ENCODE data around the gene PGF. TPM values are rescaled to one million over a fixed set of nuclear protein-coding genes. Genes with fewer than 3 reads are reported as not detected.
A peak's percentile ranks its signal among the peaks of the same experiment; 100 is the strongest.

PGF gene
- total and polyA plus RNA-seq, 2 of the 13 experiments (the other 11 are each of a cell fraction or from before 2014, with no cell fraction given): 10.7 to 27.5 TPM

DNA sequence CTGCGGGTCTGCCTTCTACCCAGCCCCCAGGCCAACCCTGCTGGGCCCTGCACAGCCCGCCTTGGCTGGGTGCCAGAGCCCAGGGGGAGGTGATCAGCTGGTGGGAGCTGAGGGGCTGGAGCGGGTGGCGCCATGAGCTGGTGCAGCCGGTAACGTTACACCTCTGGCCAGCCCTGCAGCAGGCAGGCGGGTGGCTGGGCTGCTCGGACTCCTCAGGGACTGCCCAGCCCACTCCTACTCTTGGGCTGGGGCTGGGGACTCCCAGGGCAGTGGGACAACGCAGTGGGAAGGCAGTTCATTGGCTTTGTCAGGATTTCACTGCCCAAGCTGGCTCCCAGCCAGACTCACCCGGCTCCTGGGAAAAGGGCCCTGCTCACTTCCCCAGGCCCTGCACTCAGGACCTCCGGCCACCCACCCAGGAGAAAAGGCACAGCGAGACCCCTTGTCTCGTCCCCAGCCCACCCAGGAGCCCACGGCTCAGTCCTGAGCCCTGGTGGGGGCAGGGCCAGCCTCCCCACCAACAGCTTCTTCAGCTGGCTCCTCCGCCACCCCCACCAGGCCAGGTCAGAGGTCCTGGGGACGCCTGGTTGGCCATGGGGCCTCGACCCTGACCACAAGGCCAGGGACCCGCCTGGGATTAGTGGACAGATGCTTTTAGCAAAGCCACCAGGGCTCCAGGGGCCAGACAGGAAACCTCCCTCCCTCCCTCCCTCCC lies 1.0 kb downstream of the PGF start (continued):
- TF ChIP-seq SAP130 (CRISPR knock-in tag; IDR thresholded peaks at IDR 0.05; ENCODE audit: low read depth) (peak; percentile 70), HNRNPK (IDR thresholded peaks at IDR 0.05; ENCODE audit: low read depth, low read length, poor library complexity, severe bottlenecking) (no peak), ZNF292 (CRISPR knock-in tag; IDR thresholded peaks at IDR 0.05; ENCODE audit: borderline replicate concordance, low read depth) (peak; percentile 32; the same call in 1 of the 2 replicates), BATF2 (CRISPR knock-in tag; IDR thresholded peaks at IDR 0.05) (no peak), XBP1 (CRISPR knock-in tag; IDR thresholded peaks at IDR 0.05) (no peak), KLF15 (CRISPR knock-in tag; IDR thresholded peaks at IDR 0.05; ENCODE audit: borderline replicate concordance) (0 out of 2 replicates have a peak, but pooled peaks have one; percentile 45), GATAD2A (CRISPR knock-in tag; IDR thresholded peaks at IDR 0.05) (no peak), GABPB1 (CRISPR knock-in tag; IDR thresholded peaks at IDR 0.05) (peak; percentile 51; the same call in 1 of the 2 replicates), ZNF263 (CRISPR knock-in tag; IDR thresholded peaks at IDR 0.05) (no peak; the same call in none of the 2 replicates), SIX4 (CRISPR knock-in tag; IDR thresholded peaks at IDR 0.05) (peak; percentile 70; the same call in 1 of the 2 replicates), MAF1 (CRISPR knock-in tag; IDR thresholded peaks at IDR 0.05; ENCODE audit: borderline replicate concordance) (no peak; the same call in 1 of the 2 replicates), ZNF101 (CRISPR knock-in tag; IDR thresholded peaks at IDR 0.05; ENCODE audit: borderline replicate concordance, low read depth) (no peak), ZNF432 (CRISPR knock-in tag; IDR thresholded peaks at IDR 0.05; ENCODE audit: borderline replicate concordance) (no peak), HCFC1 (IDR thresholded peaks at IDR 0.05; ENCODE audit: low read depth, low read length) (no peak), ZNF362 (CRISPR knock-in tag; IDR thresholded peaks at IDR 0.05; ENCODE audit: borderline replicate concordance) (no peak), TARDBP (CRISPR knock-in tag; IDR thresholded peaks at IDR 0.05) (peak; percentile 23; the same call in 1 of the 2 replicates), SOX13 (IDR thresholded peaks at IDR 0.05) (no peak), SOX13 (CRISPR knock-in tag; conservative IDR thresholded peaks at IDR 0.05 in 1 of 2, IDR thresholded peaks at IDR 0.05 in 1 of 2) (peak in 1 of 2 experiments; percentile 24; a peak in 1 of 4 replicates), ZMAT5 (CRISPR knock-in tag; IDR thresholded peaks at IDR 0.05; ENCODE audit: borderline replicate concordance, low read depth) (no peak), ZFP1 (CRISPR knock-in tag; IDR thresholded peaks at IDR 0.05) (peak; percentile 15; the same call in 1 of the 2 replicates), MEIS2 (CRISPR knock-in tag; IDR thresholded peaks at IDR 0.05) (no peak), HNF4A (CRISPR knock-in tag; IDR thresholded peaks at IDR 0.05) (peak; percentile 57)
- TF ChIP-seq, protein P1, sequence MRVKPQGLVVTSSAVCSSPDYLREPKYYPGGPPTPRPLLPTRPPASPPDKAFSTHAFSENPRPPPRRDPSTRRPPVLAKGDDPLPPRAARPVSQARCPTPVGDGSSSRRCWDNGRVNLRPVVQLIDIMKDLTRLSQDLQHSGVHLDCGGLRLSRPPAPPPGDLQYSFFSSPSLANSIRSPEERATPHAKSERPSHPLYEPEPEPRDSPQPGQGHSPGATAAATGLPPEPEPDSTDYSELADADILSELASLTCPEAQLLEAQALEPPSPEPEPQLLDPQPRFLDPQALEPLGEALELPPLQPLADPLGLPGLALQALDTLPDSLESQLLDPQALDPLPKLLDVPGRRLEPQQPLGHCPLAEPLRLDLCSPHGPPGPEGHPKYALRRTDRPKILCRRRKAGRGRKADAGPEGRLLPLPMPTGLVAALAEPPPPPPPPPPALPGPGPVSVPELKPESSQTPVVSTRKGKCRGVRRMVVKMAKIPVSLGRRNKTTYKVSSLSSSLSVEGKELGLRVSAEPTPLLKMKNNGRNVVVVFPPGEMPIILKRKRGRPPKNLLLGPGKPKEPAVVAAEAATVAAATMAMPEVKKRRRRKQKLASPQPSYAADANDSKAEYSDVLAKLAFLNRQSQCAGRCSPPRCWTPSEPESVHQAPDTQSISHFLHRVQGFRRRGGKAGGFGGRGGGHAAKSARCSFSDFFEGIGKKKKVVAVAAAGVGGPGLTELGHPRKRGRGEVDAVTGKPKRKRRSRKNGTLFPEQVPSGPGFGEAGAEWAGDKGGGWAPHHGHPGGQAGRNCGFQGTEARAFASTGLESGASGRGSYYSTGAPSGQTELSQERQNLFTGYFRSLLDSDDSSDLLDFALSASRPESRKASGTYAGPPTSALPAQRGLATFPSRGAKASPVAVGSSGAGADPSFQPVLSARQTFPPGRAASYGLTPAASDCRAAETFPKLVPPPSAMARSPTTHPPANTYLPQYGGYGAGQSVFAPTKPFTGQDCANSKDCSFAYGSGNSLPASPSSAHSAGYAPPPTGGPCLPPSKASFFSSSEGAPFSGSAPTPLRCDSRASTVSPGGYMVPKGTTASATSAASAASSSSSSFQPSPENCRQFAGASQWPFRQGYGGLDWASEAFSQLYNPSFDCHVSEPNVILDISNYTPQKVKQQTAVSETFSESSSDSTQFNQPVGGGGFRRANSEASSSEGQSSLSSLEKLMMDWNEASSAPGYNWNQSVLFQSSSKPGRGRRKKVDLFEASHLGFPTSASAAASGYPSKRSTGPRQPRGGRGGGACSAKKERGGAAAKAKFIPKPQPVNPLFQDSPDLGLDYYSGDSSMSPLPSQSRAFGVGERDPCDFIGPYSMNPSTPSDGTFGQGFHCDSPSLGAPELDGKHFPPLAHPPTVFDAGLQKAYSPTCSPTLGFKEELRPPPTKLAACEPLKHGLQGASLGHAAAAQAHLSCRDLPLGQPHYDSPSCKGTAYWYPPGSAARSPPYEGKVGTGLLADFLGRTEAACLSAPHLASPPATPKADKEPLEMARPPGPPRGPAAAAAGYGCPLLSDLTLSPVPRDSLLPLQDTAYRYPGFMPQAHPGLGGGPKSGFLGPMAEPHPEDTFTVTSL (CRISPR knock-in tag; IDR thresholded peaks at IDR 0.05; ENCODE audit: borderline replicate concordance): no peak
